Neural crest cell (in vitro differentiated cells): Measurements from ENCODE around the gene TMEM135. TPM values are rescaled to one million over a fixed set of nuclear protein-coding genes. Genes with fewer than 3 reads are reported as not detected.
"Not testable (repeated sequence)": the region's sequence is repeated elsewhere in the genome, so short reads cannot be mapped to it uniquely, and the experiment has no call there.

Source experiments
- DNase-seq: peaks from one replicate; pipeline ENCODE4 v3.0.0; 2021; ENCODE audit warnings: low read depth, mixed read lengths, low spot score
- H3K27ac Mint-ChIP-seq: one replicate; pipeline ENCODE4 v1.8.0; 2021; ENCODE audit warnings: mild to moderate bottlenecking, mixed read lengths; ENCODE audit not compliant: unreplicated experiment
- H3K27me3 Mint-ChIP-seq: 2 replicates; pipeline ENCODE4 v1.8.0; 2021; ENCODE audit warnings: low read depth, mild to moderate bottlenecking, mixed read lengths
- H3K36me3 Mint-ChIP-seq: 2 replicates; pipeline ENCODE4 v1.8.0; 2021; ENCODE audit warnings: low read depth, mild to moderate bottlenecking, mixed read lengths
- H3K4me1 Mint-ChIP-seq: 2 replicates; pipeline ENCODE4 v1.8.0; 2021; ENCODE audit warnings: mixed read lengths
- H3K4me3 Mint-ChIP-seq: one replicate; pipeline ENCODE4 v1.8.0; 2021; ENCODE audit warnings: mild to moderate bottlenecking, mixed read lengths
- H3K9me3 Mint-ChIP-seq: 2 replicates; pipeline ENCODE4 v1.8.0; 2021; ENCODE audit warnings: mixed read lengths
- CTCF ChIP-seq: fragments of 200-600 bp; sonication (generic); conservative IDR thresholded peaks from 2 replicates; pipeline ENCODE4 v1.5.0; 2021; ENCODE audit warnings: antibody characterized with exemption, mild to moderate bottlenecking
- total RNA-seq: library from RNA; stranded (reverse); gene quantifications from 2 replicates; pipeline ENCODE4 v1.2.1, GENCODE V29; 2021

Gene TMEM135
- total RNA-seq, 1 donor from 2014 or later = 39.5 TPM

- no peak for DNase-seq
- no peak overlapping the region for H3K4me3 Mint-ChIP-seq
- peaks cover 4% of the 10 kb centered on the region for H3K9me3 Mint-ChIP-seq
- peaks cover 13% of the 10 kb centered on the region for H3K4me1 Mint-ChIP-seq
- peaks cover 8% of the 10 kb centered on the region for H3K36me3 Mint-ChIP-seq
- H3K27me3 Mint-ChIP-seq = no peaks in the 10 kb centered on the region
- no peak for TF ChIP-seq CTCF
- no peak overlapping the region for H3K27ac Mint-ChIP-seq
Measured at GRCh38 chr11:87154246-87154645, 116.5 kb downstream of the TMEM135 start.

GRCh38 chr11:87156970-87157369 is 119.2 kb downstream of the TMEM135 start:
- peaks cover 4% of the 10 kb centered on the region for H3K9me3 Mint-ChIP-seq
- no peak overlapping the region for H3K27ac Mint-ChIP-seq
- no peak overlapping the region for H3K4me3 Mint-ChIP-seq
- H3K36me3 Mint-ChIP-seq = peaks cover 2% of the 10 kb centered on the region
- H3K4me1 Mint-ChIP-seq = peaks cover 5% of the 10 kb centered on the region
- DNase-seq = no peak
- TF ChIP-seq CTCF = no peak
- H3K27me3 Mint-ChIP-seq = no peaks in the 10 kb centered on the region

GRCh38 chr11:87169076-87169475 is 131.3 kb downstream of the TMEM135 start:
- Mint-ChIP-seq H3K9me3 (peaks cover 30% of the 10 kb centered on the region), H3K36me3 (peaks cover 46% of the 10 kb centered on the region)
- H3K4me1 Mint-ChIP-seq, DNase-seq, H3K27ac Mint-ChIP-seq, H3K27me3 Mint-ChIP-seq, H3K4me3 Mint-ChIP-seq: not testable (repeated sequence)

GRCh38 chr11:87173185-87174039 is 135.7 kb downstream of the TMEM135 start:
- H3K4me1 Mint-ChIP-seq = peaks cover 4% of the 10 kb centered on the region
- no peak for TF ChIP-seq CTCF
- no peak overlapping the region for H3K4me3 Mint-ChIP-seq
- H3K27ac Mint-ChIP-seq = no peak overlapping the region
- no peaks in the 10 kb centered on the region for H3K27me3 Mint-ChIP-seq
- H3K9me3 Mint-ChIP-seq = peaks cover 12% of the 10 kb centered on the region
- H3K36me3 Mint-ChIP-seq = peaks cover 26% of the 10 kb centered on the region
- no peak for DNase-seq

- Mint-ChIP-seq H3K27ac (no peak overlapping the region), H3K9me3 (peaks cover 4% of the 10 kb centered on the region), H3K36me3 (peaks cover 21% of the 10 kb centered on the region), H3K4me1 (peaks cover 15% of the 10 kb centered on the region), H3K4me3 (no peak overlapping the region), H3K27me3 (no peaks in the 10 kb centered on the region)
- no peak for DNase-seq
- no peak for TF ChIP-seq CTCF
Measured at GRCh38 chr11:87174870-87175269, 137.1 kb downstream of the TMEM135 start.

GRCh38 chr11:87176044-87176443 is 138.3 kb downstream of the TMEM135 start:
- DNase-seq = no peak
- H3K4me1 Mint-ChIP-seq = peaks cover 19% of the 10 kb centered on the region
- H3K27me3 Mint-ChIP-seq = no peaks in the 10 kb centered on the region
- no peak for TF ChIP-seq CTCF
- no peak overlapping the region for H3K4me3 Mint-ChIP-seq
- peaks cover 2% of the 10 kb centered on the region for H3K9me3 Mint-ChIP-seq
- no peak overlapping the region for H3K27ac Mint-ChIP-seq
- H3K36me3 Mint-ChIP-seq = peaks cover 19% of the 10 kb centered on the region
